Left renal cortex interstitium (tissue), 4 donors: ENCODE data around the gene DRC7. TPM values are rescaled to one million over a fixed set of nuclear protein-coding genes. Genes with fewer than 3 reads are reported as not detected.

Source experiments
- DNase-seq, 4 donors: peaks; one replicate each; pipeline ENCODE4 v3.0.0-alpha.2; 2013; ENCODE audit warnings: low read depth in 4 of 4, low spot score in 2 of 4, missing footprints in 1 of 4
- polyA plus RNA-seq, 4 donors: library from polyadenylated mRNA; unstranded; fragments of 120-200 nt; gene quantifications; one replicate each; pipeline ENCODE4 v1.2.1, GENCODE V29; 2013; ENCODE audit not compliant: insufficient read length in 4 of 4

The DRC7 gene
- polyA plus RNA-seq, 4 donors, result 3.0 to 3.9 (median 3.6) TPM

- no peak for DNase-seq
These were observed 63.9 kb downstream of the DRC7 start for GRCh38 chr16:57758331-57759117.

GRCh38 chr16:57759131-57759530, 64.5 kb downstream of the DRC7 start:
- DNase-seq, result no peak

GRCh38 chr16:57759541-57760356, 65.1 kb downstream of the DRC7 start:
- no peak for DNase-seq

- DNase-seq, result no peak
These were observed 66.0 kb downstream of the DRC7 start for GRCh38 chr16:57760357-57761160.

GRCh38 chr16:57761301-57761700, 66.7 kb downstream of the DRC7 start:
- DNase-seq, result no peak

GRCh38 chr16:57761957-57762356, 67.4 kb downstream of the DRC7 start:
- DNase-seq, result no peak

- no peak for DNase-seq
These were observed 67.9 kb downstream of the DRC7 start for GRCh38 chr16:57762365-57763040.

GRCh38 chr16:57763285-57764005, 68.8 kb downstream of the DRC7 start:
- DNase-seq, result no peak

- DNase-seq, result no peak
These were observed 69.4 kb downstream of the DRC7 start for GRCh38 chr16:57764006-57764340.

GRCh38 chr16:57764341-57765159, 69.9 kb downstream of the DRC7 start:
- DNase-seq, result no peak

GRCh38 chr16:57765160-57765728, 70.6 kb downstream of the DRC7 start:
- no peak for DNase-seq

GRCh38 chr16:57766714-57767348, 72.2 kb downstream of the DRC7 start:
- no peak for DNase-seq

- DNase-seq, result no peak
These were observed 75.0 kb downstream of the DRC7 start for GRCh38 chr16:57769541-57770145.

- no peak for DNase-seq
These were observed 75.8 kb downstream of the DRC7 start for GRCh38 chr16:57770361-57770760.

GRCh38 chr16:57771141-57771785, 76.7 kb downstream of the DRC7 start:
- no peak for DNase-seq

- DNase-seq, result no peak
These were observed 78.4 kb downstream of the DRC7 start for GRCh38 chr16:57773019-57773418.

GRCh38 chr16:57773655-57774295, 79.2 kb downstream of the DRC7 start:
- DNase-seq, result no peak
